Liver (tissue), 9 donors: ENCODE results near the gene MBLAC1. TPM values are rescaled to one million over a fixed set of nuclear protein-coding genes. Genes with fewer than 3 reads are reported as not detected.

Experiments
- DNase-seq: peaks from one replicate; pipeline ENCODE4 v3.0.0-alpha.2; 2017; ENCODE audit warnings: low spot score
- H3K27ac ChIP-seq, 2 donors: one replicate each; pipeline ENCODE4 v1.7.0; 2013; ENCODE audit warnings: inconsistent platforms in 2 of 2, low read length in 2 of 2, control low read depth in 1 of 2, low read depth in 1 of 2, mild to moderate bottlenecking in 1 of 2
- H3K27me3 ChIP-seq, 4 donors: one replicate each; pipeline versions ENCODE4 v1.6.1 to v1.7.0; 2013; ENCODE audit warnings: low read length in 3 of 4, inconsistent platforms in 1 of 4, mild to moderate bottlenecking in 1 of 4, moderate library complexity in 1 of 4; ENCODE audit not compliant: control insufficient read depth in 4 of 4, insufficient read depth in 4 of 4
- H3K36me3 ChIP-seq, 4 donors: one replicate each; pipeline versions ENCODE4 v1.6.1 to v1.7.0; 2013; ENCODE audit warnings: low read length in 3 of 4, mild to moderate bottlenecking in 3 of 4, low read depth in 1 of 4, moderate library complexity in 1 of 4; ENCODE audit not compliant: control insufficient read depth in 4 of 4, insufficient read depth in 3 of 4
- H3K4me1 ChIP-seq, 4 donors: one replicate each; pipeline versions ENCODE4 v1.6.1 to v1.7.0; 2013; ENCODE audit warnings: low read length in 3 of 4, mild to moderate bottlenecking in 3 of 4, moderate library complexity in 1 of 4; ENCODE audit not compliant: control insufficient read depth in 4 of 4, insufficient read depth in 4 of 4
- H3K4me3 ChIP-seq, 3 donors: one replicate each; pipeline versions ENCODE4 v1.6.1 to v1.7.0; 2013; ENCODE audit warnings: low read length in 3 of 3, control low read depth in 1 of 3, low read depth in 1 of 3, mild to moderate bottlenecking in 1 of 3
- H3K9ac ChIP-seq, 2 donors: one replicate each; pipeline ENCODE4 v1.7.0; 2013; ENCODE audit warnings: low read length in 2 of 2, mild to moderate bottlenecking in 2 of 2, moderate library complexity in 2 of 2, control low read depth in 1 of 2, low read depth in 1 of 2
- H3K9me3 ChIP-seq, 4 donors: one replicate each; pipeline versions ENCODE4 v1.6.1 to v1.7.0; 2013; ENCODE audit warnings: low read length in 3 of 4; ENCODE audit not compliant: control insufficient read depth in 4 of 4
- GABPA ChIP-seq, 2 donors: IDR thresholded peaks in 1 of 2; conservative IDR thresholded peaks in 1 of 2; 2 replicates each; pipeline ENCODE4 v1.6.1; 2016; ENCODE audit warnings: antibody characterized with exemption in 2 of 2, mild to moderate bottlenecking in 1 of 2, moderate library complexity in 1 of 2
- JUND ChIP-seq, 2 donors: IDR thresholded peaks; 2 replicates each; pipeline ENCODE4 v1.6.1; 2016; ENCODE audit warnings: antibody characterized with exemption in 2 of 2
- RAD21 ChIP-seq, 2 donors: IDR thresholded peaks; 2 replicates each; pipeline ENCODE4 v1.6.1; 2016; ENCODE audit warnings: antibody characterized with exemption in 2 of 2, mild to moderate bottlenecking in 2 of 2
- RXRA ChIP-seq, 2 donors: IDR thresholded peaks; 2 replicates each; pipeline ENCODE4 v1.6.1; 2017 to 2018; ENCODE audit warnings: antibody characterized with exemption in 2 of 2, mild to moderate bottlenecking in 1 of 2
- SP1 ChIP-seq: IDR thresholded peaks from 2 replicates; pipeline ENCODE4 v1.6.1; 2018; ENCODE audit warnings: antibody characterized with exemption, mild to moderate bottlenecking
- TAF1 ChIP-seq: conservative IDR thresholded peaks from 2 replicates; pipeline ENCODE4 v1.6.1; 2016; ENCODE audit warnings: antibody characterized with exemption, mild to moderate bottlenecking
- YY1 ChIP-seq: IDR thresholded peaks from 2 replicates; pipeline ENCODE4 v1.6.1; 2016; ENCODE audit warnings: antibody characterized with exemption, mild to moderate bottlenecking
- WGBS: extraction: QIAGEN DNeasy Blood & Tissue Kit; methylation state at CpG from one replicate; pipeline ENCODE4 v1.1.7; 2013; 5-methylcytosine and 5-hydroxymethylcytosine counted together
- polyA plus RNA-seq, 2 donors: library from polyadenylated mRNA; stranded (reverse) in 1 of 2; unstranded in 1 of 2; fragments of 200-250 nt in 1 of 2; fragments of >200 nt in 1 of 2; fragmentation: Nextera tagmentation in 1 of 2; extraction: Ambion mirVana in 1 of 2; gene quantifications; one replicate each; pipeline versions ENCODE4 v1.2.1 to v1.2.3, GENCODE V29; 2013 to 2015
- total RNA-seq, 2 donors: library from RNA; depleted of rRNA; stranded (reverse); fragments of >200 nt; gene quantifications; one replicate each; pipeline ENCODE4 v1.2.3, GENCODE V29; 2014
- TF ChIP-seq, protein P1 (sequence below): fragments of 150-350 bp; IDR thresholded peaks from 2 replicates; pipeline ENCODE4 v1.5.1; 2017; ENCODE audit warnings: improper control_type of control experiment, low read depth, low read length; ENCODE audit not compliant: missing input control
- TF ChIP-seq, protein P2 (sequence below): IDR thresholded peaks from 2 replicates; pipeline ENCODE4 v1.6.1; 2016; ENCODE audit warnings: antibody characterized with exemption
- TF ChIP-seq, protein P3 (sequence below): IDR thresholded peaks from 2 replicates; pipeline ENCODE4 v1.6.1; 2016; ENCODE audit warnings: antibody characterized with exemption
- TF ChIP-seq, protein P4 (sequence below): IDR thresholded peaks from 2 replicates; pipeline ENCODE4 v1.6.1; 2016; ENCODE audit warnings: antibody characterized with exemption
- donor health status: healthy.
- donor health status: healthy.
- donor health status: healthy.
- donor health status: healthy.
- donor health status: healthy.

Gene MBLAC1
- total and polyA plus RNA-seq, 4 donors = 1.0 to 1.4 (median 1.3) TPM

DNA sequence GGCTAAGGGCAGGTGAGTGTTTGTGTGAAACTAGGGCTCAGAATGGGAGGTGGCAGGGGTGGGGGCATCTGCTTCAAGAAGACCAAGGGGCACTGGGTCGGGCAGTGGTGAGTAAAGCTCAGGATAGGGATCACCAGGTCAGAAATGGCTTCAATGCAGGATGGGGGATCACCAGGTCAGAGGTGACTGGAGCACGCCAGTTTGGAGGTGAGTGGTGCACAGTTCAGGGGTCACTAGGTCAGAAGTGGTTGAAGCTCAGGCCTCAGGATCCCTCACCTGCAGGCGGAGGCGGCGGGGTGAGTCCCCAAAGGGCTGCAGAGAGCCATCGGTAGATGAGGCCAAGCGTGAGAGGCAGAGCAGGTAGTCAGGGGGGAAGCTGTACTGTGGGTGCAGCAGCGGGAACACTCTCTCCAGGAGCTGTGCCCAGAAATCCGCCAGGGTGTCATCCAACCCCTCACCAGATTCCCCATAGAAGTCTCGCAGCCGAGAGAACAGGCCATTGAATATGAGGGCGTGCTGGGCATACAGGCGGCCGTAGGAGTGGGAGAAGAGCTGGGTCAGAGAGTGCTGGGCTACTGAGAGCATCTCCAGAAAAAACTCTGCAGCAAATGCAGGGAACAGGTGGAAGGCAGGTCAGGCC is 48.6 kb downstream of the MBLAC1 start:
- 97% methylated on average over 14 of the region's 14 CpGs for WGBS
- no peaks in the 10 kb centered on the region for H3K36me3 ChIP-seq
- no peak overlapping the region for H3K9ac ChIP-seq
- DNase-seq = no peak
- H3K4me1 ChIP-seq = peaks cover 0 to 12% (median 7%) of the 10 kb centered on the region in 4 donors
- TF ChIP-seq, protein P1, sequence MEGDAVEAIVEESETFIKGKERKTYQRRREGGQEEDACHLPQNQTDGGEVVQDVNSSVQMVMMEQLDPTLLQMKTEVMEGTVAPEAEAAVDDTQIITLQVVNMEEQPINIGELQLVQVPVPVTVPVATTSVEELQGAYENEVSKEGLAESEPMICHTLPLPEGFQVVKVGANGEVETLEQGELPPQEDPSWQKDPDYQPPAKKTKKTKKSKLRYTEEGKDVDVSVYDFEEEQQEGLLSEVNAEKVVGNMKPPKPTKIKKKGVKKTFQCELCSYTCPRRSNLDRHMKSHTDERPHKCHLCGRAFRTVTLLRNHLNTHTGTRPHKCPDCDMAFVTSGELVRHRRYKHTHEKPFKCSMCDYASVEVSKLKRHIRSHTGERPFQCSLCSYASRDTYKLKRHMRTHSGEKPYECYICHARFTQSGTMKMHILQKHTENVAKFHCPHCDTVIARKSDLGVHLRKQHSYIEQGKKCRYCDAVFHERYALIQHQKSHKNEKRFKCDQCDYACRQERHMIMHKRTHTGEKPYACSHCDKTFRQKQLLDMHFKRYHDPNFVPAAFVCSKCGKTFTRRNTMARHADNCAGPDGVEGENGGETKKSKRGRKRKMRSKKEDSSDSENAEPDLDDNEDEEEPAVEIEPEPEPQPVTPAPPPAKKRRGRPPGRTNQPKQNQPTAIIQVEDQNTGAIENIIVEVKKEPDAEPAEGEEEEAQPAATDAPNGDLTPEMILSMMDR = no peak
- TF ChIP-seq TAF1 = no peak
- TF ChIP-seq, protein P2, sequence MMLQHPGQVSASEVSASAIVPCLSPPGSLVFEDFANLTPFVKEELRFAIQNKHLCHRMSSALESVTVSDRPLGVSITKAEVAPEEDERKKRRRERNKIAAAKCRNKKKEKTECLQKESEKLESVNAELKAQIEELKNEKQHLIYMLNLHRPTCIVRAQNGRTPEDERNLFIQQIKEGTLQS = no peak
- no peak for TF ChIP-seq RAD21 (IDR thresholded peaks at IDR 0.05)
- no peak for TF ChIP-seq JUND (IDR thresholded peaks at IDR 0.05)
- TF ChIP-seq, protein P3, sequence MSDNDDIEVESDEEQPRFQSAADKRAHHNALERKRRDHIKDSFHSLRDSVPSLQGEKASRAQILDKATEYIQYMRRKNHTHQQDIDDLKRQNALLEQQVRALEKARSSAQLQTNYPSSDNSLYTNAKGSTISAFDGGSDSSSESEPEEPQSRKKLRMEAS = no peak
- no peak overlapping the region for H3K27ac ChIP-seq
- H3K4me3 ChIP-seq = no peak overlapping the region
- no peaks in the 10 kb centered on the region for H3K9me3 ChIP-seq
- peaks cover 0 to 3% (median 1%) of the 10 kb centered on the region in 4 donors for H3K27me3 ChIP-seq

DNA sequence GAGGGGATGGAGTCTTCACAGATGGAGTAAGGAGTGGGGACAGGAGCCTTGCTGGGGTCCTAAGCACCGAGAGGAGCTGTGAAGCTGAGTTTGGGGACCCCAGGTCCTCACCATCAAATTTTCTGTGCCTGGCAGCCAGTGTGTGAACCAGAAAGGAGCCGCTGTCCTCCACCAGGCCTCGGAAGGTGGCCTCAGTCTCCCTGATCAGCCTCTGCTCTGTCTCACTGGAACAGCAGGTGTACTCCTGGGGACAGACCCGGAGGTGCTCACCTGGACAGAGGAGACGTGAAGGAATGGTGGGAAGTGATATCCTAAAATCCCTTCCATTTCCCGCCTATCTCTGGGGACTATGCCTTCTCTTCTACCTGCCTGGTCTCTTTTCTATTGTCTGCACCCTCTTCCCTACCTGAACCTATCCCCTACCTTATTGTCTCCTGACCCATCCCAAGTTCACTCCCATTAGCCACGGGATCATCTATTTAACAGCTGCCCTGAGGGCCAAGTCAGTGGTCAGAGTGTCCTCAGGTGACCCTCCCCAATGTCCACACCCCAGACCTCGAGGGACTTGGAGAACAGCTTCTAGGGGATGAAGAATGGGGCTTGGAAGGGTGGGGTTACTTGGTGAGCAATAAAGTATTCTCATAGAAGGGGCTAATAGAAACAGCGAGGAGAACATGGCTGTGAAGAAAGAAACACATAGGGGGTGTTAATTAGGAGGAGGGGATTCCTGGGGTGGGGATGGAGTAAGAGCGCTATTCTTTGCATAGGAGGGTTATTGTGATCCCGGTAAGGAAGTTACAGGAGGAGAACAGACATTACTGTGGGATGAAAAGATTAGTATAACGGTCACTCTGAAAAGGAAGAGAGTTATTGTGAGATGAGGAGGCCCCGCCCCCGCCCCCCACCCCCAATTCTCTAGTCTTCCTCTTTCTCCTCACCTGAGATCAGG is 49.6 kb downstream of the MBLAC1 start:
- Histone ChIP-seq H3K27me3 (peaks cover 0 to 3% (median 0%) of the 10 kb centered on the region in 4 donors), H3K36me3 (no peaks in the 10 kb centered on the region), H3K9ac (no peak overlapping the region), H3K4me1 (peaks cover 0 to 10% (median 7%) of the 10 kb centered on the region in 4 donors), H3K27ac (no peak overlapping the region), H3K4me3 (peak overlapping the region in 1 of 3 donors; percentile 47), H3K9me3 (no peaks in the 10 kb centered on the region)
- WGBS = 57% methylated on average over 14 of the region's 14 CpGs
- no peak for DNase-seq
- TF ChIP-seq GABPA (IDR thresholded peaks at IDR 0.05 in 1 of 2, conservative IDR thresholded peaks at IDR 0.05 in 1 of 2) (no peak), SP1 (no peak)

DNA sequence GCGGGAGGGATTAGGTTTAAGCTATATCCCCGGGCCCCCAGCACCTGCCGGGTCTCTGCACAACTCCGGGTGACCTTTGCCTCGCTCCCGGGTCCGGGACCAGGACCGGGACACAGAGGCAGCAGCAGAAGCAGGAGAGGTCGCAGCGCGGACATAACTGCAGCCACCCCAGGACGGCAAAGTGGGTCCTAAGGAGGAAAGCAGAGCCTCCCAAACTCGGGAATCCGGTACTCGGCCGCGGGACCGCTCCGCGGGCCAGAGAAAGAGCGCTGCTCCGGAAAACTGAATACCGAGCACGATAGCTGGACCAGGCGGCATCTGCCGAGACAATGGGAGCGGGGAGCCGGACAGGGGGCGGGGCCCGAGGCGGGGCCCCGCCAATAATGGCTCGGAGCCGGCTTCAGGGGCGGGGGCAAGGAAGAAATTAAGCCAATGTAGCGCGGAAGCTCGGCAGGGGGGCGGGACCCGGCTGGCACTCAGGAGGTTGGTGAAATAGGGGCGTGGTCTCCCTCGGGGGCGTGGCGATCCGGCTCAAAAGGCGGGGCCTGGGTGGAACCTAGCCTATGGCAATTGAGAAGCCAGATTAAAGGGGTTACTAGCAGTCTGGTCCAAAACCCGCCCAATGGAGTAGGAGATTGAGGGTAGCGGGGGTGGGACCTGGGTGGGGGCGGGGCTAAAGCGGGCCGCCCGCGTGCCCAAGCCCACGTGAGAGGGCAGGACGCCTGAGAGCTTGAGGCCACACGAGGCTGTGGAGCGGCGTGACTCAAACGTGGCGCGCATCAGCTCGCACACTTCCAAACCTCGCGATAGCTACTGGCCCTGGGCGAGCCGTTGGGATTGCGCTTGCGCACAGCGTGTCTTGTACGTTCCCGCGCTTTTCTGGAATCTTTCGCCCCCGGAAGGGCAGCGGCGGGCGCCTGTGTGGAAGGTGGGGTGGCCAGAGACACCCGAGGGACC is 50.6 kb downstream of the MBLAC1 start, which contains the start of the genes GPC2 and STAG3:
TSS of gene GPC2 (minus strand) at position 337 of the 957 bp plus-strand sequence. CDS start at position 155, 182 bp downstream.
TSS of gene STAG3 (plus strand) at position 874 of the 957 bp plus-strand sequence. CDS start 2,639 bp downstream, outside the sequence.
- TF ChIP-seq, protein P2 = no peak
- TF ChIP-seq RXRA (IDR thresholded peaks at IDR 0.05) = no peak
- peak; percentile 52 for TF ChIP-seq SP1
- TF ChIP-seq, protein P4, sequence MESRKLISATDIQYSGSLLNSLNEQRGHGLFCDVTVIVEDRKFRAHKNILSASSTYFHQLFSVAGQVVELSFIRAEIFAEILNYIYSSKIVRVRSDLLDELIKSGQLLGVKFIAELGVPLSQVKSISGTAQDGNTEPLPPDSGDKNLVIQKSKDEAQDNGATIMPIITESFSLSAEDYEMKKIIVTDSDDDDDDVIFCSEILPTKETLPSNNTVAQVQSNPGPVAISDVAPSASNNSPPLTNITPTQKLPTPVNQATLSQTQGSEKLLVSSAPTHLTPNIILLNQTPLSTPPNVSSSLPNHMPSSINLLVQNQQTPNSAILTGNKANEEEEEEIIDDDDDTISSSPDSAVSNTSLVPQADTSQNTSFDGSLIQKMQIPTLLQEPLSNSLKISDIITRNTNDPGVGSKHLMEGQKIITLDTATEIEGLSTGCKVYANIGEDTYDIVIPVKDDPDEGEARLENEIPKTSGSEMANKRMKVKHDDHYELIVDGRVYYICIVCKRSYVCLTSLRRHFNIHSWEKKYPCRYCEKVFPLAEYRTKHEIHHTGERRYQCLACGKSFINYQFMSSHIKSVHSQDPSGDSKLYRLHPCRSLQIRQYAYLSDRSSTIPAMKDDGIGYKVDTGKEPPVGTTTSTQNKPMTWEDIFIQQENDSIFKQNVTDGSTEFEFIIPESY = peak; percentile 71
- no peak for TF ChIP-seq JUND (IDR thresholded peaks at IDR 0.05)
- TF ChIP-seq GABPA (IDR thresholded peaks at IDR 0.05 in 1 of 2, conservative IDR thresholded peaks at IDR 0.05 in 1 of 2) = no peak
- no peak for TF ChIP-seq RAD21 (IDR thresholded peaks at IDR 0.05)
- TF ChIP-seq, protein P3 = peak; percentile 24
- peak; percentile 42 for TF ChIP-seq YY1
- Histone ChIP-seq H3K4me3 (peak within 1 kb of the TSS in 1 of 3 donors; percentile 47), H3K9ac (no peak within 1 kb of the TSS), H3K4me1 (peaks cover 0 to 10% (median 5%) of the 10 kb centered on the region in 4 donors), H3K36me3 (no peaks in the 10 kb centered on the region), H3K27ac (no peak within 1 kb of the TSS), H3K9me3 (no peaks in the 10 kb centered on the region), H3K27me3 (no peaks in the 10 kb centered on the region)
- DNase-seq = peak; percentile 93
- WGBS = 8% methylated on average over 78 of the region's 78 CpGs
